GM12865 (cell line): ENCODE measurements around the gene OR51F1.
"Not testable (repeated sequence)": the region's sequence is repeated elsewhere in the genome, so short reads cannot be mapped to it uniquely, and the experiment has no call there.

Experiments
- DNase-seq: peaks from one replicate; pipeline ENCODE4 v3.0.0; 2010; ENCODE audit warnings: low read depth
- H3K4me3 ChIP-seq: 2 replicates; pipeline ENCODE4 v1.5.1; 2011; ENCODE audit warnings: mild to moderate bottlenecking, low read depth, low read length, control low read depth
- CTCF ChIP-seq: IDR thresholded peaks from 2 replicates; pipeline ENCODE4 v1.5.1; 2011; ENCODE audit warnings: low read length, control low read depth, low read depth, inconsistent platforms; ENCODE audit not compliant: insufficient read depth; ENCODE audit errors: missing control alignments

Gene OR51F1

GRCh38 chr11:4769838-4770237 lies at the start of gene OR51F1:
Gene OR51F1 (minus strand): TSS chr11:4769938. CDS start chr11:4769938, 0 bp downstream.
- TF ChIP-seq CTCF, result no peak
- DNase-seq, result no peak
- H3K4me3 ChIP-seq, result no peak within 1 kb of the TSS

- no peak for DNase-seq
- no peak for TF ChIP-seq CTCF
- H3K4me3 ChIP-seq, result no peak overlapping the region
These were observed 39.5 kb upstream of the OR51F1 start for GRCh38 chr11:4809246-4809645.

GRCh38 chr11:4808476-4808875 lies 38.7 kb upstream of the OR51F1 start:
- TF ChIP-seq CTCF, result no peak
- DNase-seq, result no peak
- no peak overlapping the region for H3K4me3 ChIP-seq

- DNase-seq, result no peak
- TF ChIP-seq CTCF, result no peak
- H3K4me3 ChIP-seq, result no peak within 1 kb of the TSS
These were observed 34.5 kb upstream of the OR51F1 start, which contains the start of gene OR52R1 for GRCh38 chr11:4804280-4804679. Gene OR52R1 (minus strand): TSS chr11:4804380. CDS start chr11:4804380, 0 bp downstream.

GRCh38 chr11:4801316-4801715 lies 31.6 kb upstream of the OR51F1 start:
- not testable (repeated sequence) for H3K4me3 ChIP-seq, DNase-seq

- no peak for DNase-seq
- no peak for TF ChIP-seq CTCF
These were observed 28.9 kb upstream of the OR51F1 start for GRCh38 chr11:4798427-4799183.

GRCh38 chr11:4797206-4797605 lies 27.5 kb upstream of the OR51F1 start:
- DNase-seq, result no peak
- TF ChIP-seq CTCF, result no peak
- no peak overlapping the region for H3K4me3 ChIP-seq

More at GRCh38 chr11:4798427-4799183, 28.9 kb upstream of the OR51F1 start:
- no peak overlapping the region for H3K4me3 ChIP-seq
